K562 (cell line): ENCODE measurements around the gene KCNJ12. TPM values are rescaled to one million over a fixed set of nuclear protein-coding genes. Genes with fewer than 3 reads are reported as not detected.
"Not testable (repeated sequence)": the region's sequence is repeated elsewhere in the genome, so short reads cannot be mapped to it uniquely, and the experiment has no call there.

Experiments used
- ATAC-seq: fragments of 200-7000 bp; cut with Tn5 transposase; 3 replicates; pipeline ENCODE4 v1.9.1; 2020; ENCODE audit warnings: moderate library complexity
- BruUV-seq: library from RNA; stranded (reverse); fragments of 400-500 nt; replicated peaks from 2 replicates; lab custom pipeline; 2021; lab: Mats Ljungman, UMichigan
- CTCF ChIA-PET: fragments of 300-600 bp; formaldehyde crosslinking; extraction: SDS; loops from one replicate; lab custom pipeline; 2021; ENCODE audit warnings: low intra/inter-chr PET ratio; lab: Yijun Ruan, JAX
- POLR2A ChIA-PET: fragments of 300-600, 350-650 bp; sonication (Branson Sonifier 250); formaldehyde crosslinking; extraction: SDS; loops from one replicate; lab custom pipeline; 2021; ENCODE audit warnings: antibody characterized with exemption, inconsistent platforms; lab: Yijun Ruan, JAX
- DNase-seq, 4 experiments: peaks; one replicate each; pipeline versions ENCODE4 v3.0.0 to v3.0.0-alpha.2; 2011 to 2018; ENCODE audit warnings: low spot score in 3 of 4, mixed read lengths in 3 of 4; ENCODE audit errors: extremely low read depth in 1 of 4
- FAIRE-seq: peaks from 2 replicates; lab custom pipeline; 2011; peaks lifted over from hg19 to GRCh38; lab: Jason Lieb, UNC
- H2AFZ ChIP-seq: 2 replicates; pipeline ENCODE4 v1.6.0; 2011; ENCODE audit warnings: low read depth, low read length, control low read depth, inconsistent platforms
- H3K27ac ChIP-seq: fragments of 200-600 bp; 3 replicates; pipeline ENCODE4 v1.8.0; 2011; ENCODE audit warnings: low read depth, mild to moderate bottlenecking, control low read depth, inconsistent platforms, low read length, moderate library complexity, mixed read lengths; ENCODE audit errors: extremely low read depth
- H3K27me3 ChIP-seq, 2 experiments: fragments of 300-600 bp in 1 of 2; 2 replicates in 1 of 2; 3 replicates in 1 of 2; pipeline versions ENCODE4 v1.6.0 to v1.8.0; 2011; ENCODE audit warnings: inconsistent platforms in 2 of 2, low read length in 2 of 2, mild to moderate bottlenecking in 1 of 2, mixed read lengths in 1 of 2, moderate library complexity in 1 of 2; ENCODE audit not compliant: control insufficient read depth in 2 of 2, insufficient read depth in 2 of 2
- H3K36me3 ChIP-seq: fragments of 300-600 bp; 3 replicates; pipeline ENCODE4 v1.8.0; 2011; ENCODE audit warnings: mild to moderate bottlenecking, low read length, inconsistent platforms; ENCODE audit not compliant: control insufficient read depth, insufficient read depth
- H3K4me1 ChIP-seq, 2 experiments: fragments of 200-600 bp in 1 of 2; replicated peaks in 1 of 2; 2 replicates in 1 of 2; 3 replicates in 1 of 2; pipeline versions ENCODE4 v1.5.1 to v1.8.0; 2011; ENCODE audit warnings: inconsistent platforms in 2 of 2, low read length in 2 of 2, mild to moderate bottlenecking in 1 of 2, mixed read lengths in 1 of 2, moderate library complexity in 1 of 2; ENCODE audit not compliant: control insufficient read depth in 2 of 2, insufficient read depth in 2 of 2
- H3K4me2 ChIP-seq: 2 replicates; pipeline ENCODE4 v1.6.1; 2011; ENCODE audit warnings: low read length, control low read depth, inconsistent platforms, mixed read lengths; ENCODE audit not compliant: insufficient read depth
- H3K4me3 ChIP-seq: fragments of 200-600 bp; sonication (generic), shearing (Covaris generic); 2 replicates; pipeline ENCODE4 v1.5.1; 2016; ENCODE audit warnings: control low read depth, inconsistent platforms
- H3K79me2 ChIP-seq: fragments of 200-600 bp; 3 replicates; pipeline ENCODE4 v1.8.0; 2011; ENCODE audit warnings: low read length, inconsistent platforms; ENCODE audit not compliant: control insufficient read depth, insufficient read depth
- H3K9ac ChIP-seq, 2 experiments: 2 replicates each; pipeline versions ENCODE4 v1.6.0 to v1.6.1; 2011; ENCODE audit warnings: low read depth in 2 of 2, low read length in 2 of 2, control low read depth in 1 of 2, inconsistent platforms in 1 of 2, mild to moderate bottlenecking in 1 of 2, mixed read lengths in 1 of 2; ENCODE audit not compliant: insufficient read depth in 1 of 2
- H3K9me1 ChIP-seq: one replicate; pipeline ENCODE4 v1.6.0; 2011; ENCODE audit warnings: inconsistent platforms, mild to moderate bottlenecking, low read length, moderate library complexity; ENCODE audit not compliant: control insufficient read depth, insufficient read depth
- H3K9me3 ChIP-seq: replicated peaks from 2 replicates; pipeline ENCODE4 v1.5.1; 2011; ENCODE audit warnings: low read depth, low read length, inconsistent platforms; ENCODE audit not compliant: control insufficient read depth, insufficient read depth
- H4K20me1 ChIP-seq: replicated peaks from 2 replicates; pipeline ENCODE4 v1.6.1; 2011; ENCODE audit warnings: low read length, inconsistent platforms, mixed read lengths; ENCODE audit not compliant: control insufficient read depth, insufficient read depth
- ZNF143 ChIP-seq: sonication (generic); formaldehyde crosslinking; IDR thresholded peaks from 2 replicates; pipeline ENCODE4 v1.9.0; 2022; ENCODE audit warnings: mild to moderate bottlenecking, missing genetic modification reagents
- WGBS: fragments of 100-300 bp; shearing (Covaris generic); methylation state at CpG from one replicate; pipeline ENCODE4 v1.1.6; 2016; ENCODE audit warnings: low coverage, mixed read lengths; ENCODE audit not compliant: insufficient coverage; ENCODE audit errors: missing lambda C conversion rate; 5-methylcytosine and 5-hydroxymethylcytosine counted together
- in situ Hi-C: fragments of 300-500 bp; cut with MboI; formaldehyde crosslinking; loops from 4 replicates; pipeline ENCODE4 v1.15.0; 2018; ENCODE audit warnings: inconsistent platforms, mixed read lengths
- intact Hi-C: fragments of 100-400 bp; cut with micrococcal nuclease; formaldehyde crosslinking; loops from 2 replicates; pipeline ENCODE4 v1.14.2; 2022
- polyA plus RNA-seq, 8 experiments: library from polyadenylated mRNA; depleted of rRNA in 4 of 8; stranded (reverse) in 5 of 8; unstranded in 3 of 8; fragments of >200 nt; fragmentation: Nextera tagmentation in 2 of 8; fragmentation: Illumina TruSeq in 1 of 8; extraction: Ambion mirVana in 2 of 8; extraction: Trizol in 1 of 8; gene quantifications; 2 replicates each; pipeline versions ENCODE4 v1.2.1 to v1.2.3, GENCODE V29; 2011 to 2014; ENCODE audit warnings: inconsistent platforms in 1 of 8, missing spikeins in 1 of 8
- total RNA-seq, 7 experiments: library from RNA; depleted of rRNA in 6 of 7; stranded (reverse); fragments of >200 nt in 6 of 7; fragmentation: Illumina TruSeq in 2 of 7; extraction: Trizol in 2 of 7; gene quantifications; 2 replicates each; pipeline versions ENCODE4 v1.2.1 to v1.2.3, GENCODE V29; 2011 to 2021; ENCODE audit warnings: low replicate concordance in 1 of 7

KCNJ12 gene
- total and polyA plus RNA-seq, 9 of the 15 experiments (the other 6 are each of a cell fraction or from before 2014, with no cell fraction given) = 0.02 TPM; not detected in 8

GRCh38 chr17:21445091-21445650 is 69.0 kb downstream of the KCNJ12 start:
- Histone ChIP-seq H3K79me2 (no peaks in the 10 kb centered on the region), H3K27me3 (no peaks in the 10 kb centered on the region; a peak in 1 of 5 replicates), H3K4me2 (no peak overlapping the region), H3K4me3 (no peak overlapping the region), H3K9ac (no peak overlapping the region), H3K9me3 (no peaks in the 10 kb centered on the region), H3K27ac (no peak overlapping the region), H3K36me3 (no peaks in the 10 kb centered on the region), H3K4me1 (no peaks in the 10 kb centered on the region), H2AFZ (no peak overlapping the region), H4K20me1 (no peaks in the 10 kb centered on the region), H3K9me1 (no peaks in the 10 kb centered on the region)
- FAIRE-seq (no peak), DNase-seq (no peak), ATAC-seq (no peak)
- intact Hi-C loops = no loop called here
- ChIA-PET POLR2A (no interaction called here), CTCF (no interaction called here)
- 1% methylated on average over 9 of the region's 9 CpGs for WGBS
- in situ Hi-C loops = no loop called here
- no TSS peak for BruUV-seq
- no peak for TF ChIP-seq ZNF143 (CRISPR knock-in tag)

GRCh38 chr17:21447552-21447951 is 71.4 kb downstream of the KCNJ12 start:
- H3K4me1 ChIP-seq, FAIRE-seq, H3K36me3 ChIP-seq, intact Hi-C loops, H3K9ac ChIP-seq, POLR2A ChIA-PET, BruUV-seq, ATAC-seq, H3K9me3 ChIP-seq, CTCF ChIA-PET, H3K27me3 ChIP-seq, H3K79me2 ChIP-seq, DNase-seq, H3K27ac ChIP-seq, H4K20me1 ChIP-seq, H3K4me3 ChIP-seq, H3K9me1 ChIP-seq, H2AFZ ChIP-seq, H3K4me2 ChIP-seq, in situ Hi-C loops: not testable (repeated sequence)
- 4% methylated on average over 4 of the region's 4 CpGs for whole genome bisulfite sequencing
